Memory B cell (primary cell): ENCODE results near the gene CHAC1.
"Not testable (repeated sequence)": the region's sequence is repeated elsewhere in the genome, so short reads cannot be mapped to it uniquely, and the experiment has no call there.

Experiments used
- ATAC-seq: fragments of 150-1000 bp; cut with Tn5 transposase; 2 replicates; pipeline ENCODE4 v1.10.0; 2021; ENCODE audit warnings: low read depth, mild to moderate bottlenecking, moderate library complexity
- DNase-seq, 2 donors: peaks; one replicate each; pipeline ENCODE4 v3.0.0; 2022; ENCODE audit warnings: low spot score in 2 of 2
- H3K27ac Mint-ChIP-seq: one replicate; pipeline ENCODE4 v1.8.0; 2022; ENCODE audit warnings: mild to moderate bottlenecking, moderate library complexity, mixed read lengths
- H3K27me3 Mint-ChIP-seq: one replicate; pipeline ENCODE4 v1.8.0; 2022; ENCODE audit warnings: mixed read lengths
- H3K36me3 Mint-ChIP-seq: one replicate; pipeline ENCODE4 v1.8.0; 2022; ENCODE audit warnings: mild to moderate bottlenecking, mixed read lengths
- H3K4me1 Mint-ChIP-seq: one replicate; pipeline ENCODE4 v1.8.0; 2022; ENCODE audit warnings: mixed read lengths
- H3K4me3 Mint-ChIP-seq: one replicate; pipeline ENCODE4 v1.8.0; 2022; ENCODE audit warnings: mild to moderate bottlenecking, moderate library complexity, mixed read lengths
- H3K9me3 Mint-ChIP-seq: one replicate; pipeline ENCODE4 v1.8.0; 2022; ENCODE audit warnings: mixed read lengths

CHAC1 gene

GRCh38 chr15:40954158-40954848 is 1.0 kb downstream of the CHAC1 start:
- H3K4me1 Mint-ChIP-seq = peaks cover 16% of the 10 kb centered on the region
- not testable (repeated sequence) for H3K27ac Mint-ChIP-seq, ATAC-seq, H3K36me3 Mint-ChIP-seq, DNase-seq, H3K9me3 Mint-ChIP-seq, H3K27me3 Mint-ChIP-seq
- H3K4me3 Mint-ChIP-seq = peak overlapping the region; percentile 91

GRCh38 chr15:40955141-40955903 is 2.1 kb downstream of the CHAC1 start:
- Mint-ChIP-seq H3K4me3 (no peak overlapping the region), H3K9me3 (no peaks in the 10 kb centered on the region), H3K36me3 (no peaks in the 10 kb centered on the region), H3K4me1 (peaks cover 20% of the 10 kb centered on the region), H3K27ac (no peak overlapping the region), H3K27me3 (peaks cover 2% of the 10 kb centered on the region)
- DNase-seq (no peak), ATAC-seq (no peak)

- Mint-ChIP-seq H3K27ac (no peak overlapping the region), H3K4me3 (no peak overlapping the region), H3K9me3 (no peaks in the 10 kb centered on the region), H3K27me3 (peaks cover 2% of the 10 kb centered on the region), H3K36me3 (no peaks in the 10 kb centered on the region), H3K4me1 (peaks cover 20% of the 10 kb centered on the region)
- DNase-seq (no peak), ATAC-seq (no peak)
Measured at GRCh38 chr15:40955930-40956540, 2.8 kb downstream of the CHAC1 start.

- no peaks in the 10 kb centered on the region for H3K9me3 Mint-ChIP-seq
- H3K27me3 Mint-ChIP-seq = peaks cover 2% of the 10 kb centered on the region
- ATAC-seq (no peak), DNase-seq (no peak)
- no peaks in the 10 kb centered on the region for H3K36me3 Mint-ChIP-seq
- no peak overlapping the region for H3K4me3 Mint-ChIP-seq
- H3K27ac Mint-ChIP-seq = no peak overlapping the region
- peaks cover 20% of the 10 kb centered on the region for H3K4me1 Mint-ChIP-seq
Measured at GRCh38 chr15:40956541-40956982, 3.3 kb downstream of the CHAC1 start.

- DNase-seq = no peak
- Mint-ChIP-seq H3K27ac (no peak overlapping the region), H3K4me3 (no peak overlapping the region)
Measured at GRCh38 chr15:40957041-40957555, 3.8 kb downstream of the CHAC1 start.

GRCh38 chr15:40957581-40958051 is 4.3 kb downstream of the CHAC1 start:
- H3K4me1 Mint-ChIP-seq = peaks cover 19% of the 10 kb centered on the region
- no peak overlapping the region for H3K27ac Mint-ChIP-seq
- H3K36me3 Mint-ChIP-seq = no peaks in the 10 kb centered on the region
- H3K4me3 Mint-ChIP-seq = no peak overlapping the region
- DNase-seq (no peak), ATAC-seq (no peak)
- peaks cover 2% of the 10 kb centered on the region for H3K27me3 Mint-ChIP-seq
- no peaks in the 10 kb centered on the region for H3K9me3 Mint-ChIP-seq

More at GRCh38 chr15:40957041-40957555, 3.8 kb downstream of the CHAC1 start:
- Mint-ChIP-seq H3K36me3 (no peaks in the 10 kb centered on the region), H3K27me3 (peaks cover 2% of the 10 kb centered on the region), H3K4me1 (peaks cover 20% of the 10 kb centered on the region), H3K9me3 (no peaks in the 10 kb centered on the region)
- ATAC-seq = no peak

GRCh38 chr15:40958146-40958545 is 4.9 kb downstream of the CHAC1 start:
- H3K27ac Mint-ChIP-seq = no peak overlapping the region
- no peak overlapping the region for H3K4me3 Mint-ChIP-seq
- peaks cover 4% of the 10 kb centered on the region for H3K27me3 Mint-ChIP-seq
- H3K36me3 Mint-ChIP-seq = no peaks in the 10 kb centered on the region
- H3K9me3 Mint-ChIP-seq = no peaks in the 10 kb centered on the region
- DNase-seq (no peak), ATAC-seq (no peak)
- H3K4me1 Mint-ChIP-seq = peaks cover 15% of the 10 kb centered on the region

- DNase-seq (no peak), ATAC-seq (no peak)
- no peaks in the 10 kb centered on the region for H3K36me3 Mint-ChIP-seq
- no peak overlapping the region for H3K4me3 Mint-ChIP-seq
- H3K27me3 Mint-ChIP-seq = peaks cover 6% of the 10 kb centered on the region
- H3K4me1 Mint-ChIP-seq = peaks cover 11% of the 10 kb centered on the region
- no peak overlapping the region for H3K27ac Mint-ChIP-seq
- no peaks in the 10 kb centered on the region for H3K9me3 Mint-ChIP-seq
Measured at GRCh38 chr15:40958723-40959122, 5.5 kb downstream of the CHAC1 start.

GRCh38 chr15:40959331-40960141 is 6.3 kb downstream of the CHAC1 start:
- ATAC-seq = peak; percentile 55
- H3K4me3 Mint-ChIP-seq = no peak overlapping the region

GRCh38 chr15:40960151-40960885 is 7.0 kb downstream of the CHAC1 start:
- Mint-ChIP-seq H3K36me3 (no peaks in the 10 kb centered on the region), H3K4me3 (no peak overlapping the region), H3K4me1 (peaks cover 5% of the 10 kb centered on the region), H3K27me3 (peaks cover 12% of the 10 kb centered on the region), H3K9me3 (no peaks in the 10 kb centered on the region), H3K27ac (peak overlapping the region; percentile 9)
- ATAC-seq (no peak), DNase-seq (no peak)

More at GRCh38 chr15:40959331-40960141, 6.3 kb downstream of the CHAC1 start:
- H3K9me3 Mint-ChIP-seq = no peaks in the 10 kb centered on the region
- peaks cover 8% of the 10 kb centered on the region for H3K27me3 Mint-ChIP-seq
- H3K4me1 Mint-ChIP-seq = peaks cover 5% of the 10 kb centered on the region
- H3K36me3 Mint-ChIP-seq = no peaks in the 10 kb centered on the region
- peak overlapping the region; percentile 9 for H3K27ac Mint-ChIP-seq
- no peak for DNase-seq

GRCh38 chr15:40960925-40961324 is 7.7 kb downstream of the CHAC1 start:
- H3K27me3 Mint-ChIP-seq = peaks cover 13% of the 10 kb centered on the region
- DNase-seq (no peak), ATAC-seq (no peak)
- H3K36me3 Mint-ChIP-seq = no peaks in the 10 kb centered on the region
- H3K4me3 Mint-ChIP-seq = no peak overlapping the region
- peaks cover 5% of the 10 kb centered on the region for H3K4me1 Mint-ChIP-seq
- no peak overlapping the region for H3K27ac Mint-ChIP-seq
- no peaks in the 10 kb centered on the region for H3K9me3 Mint-ChIP-seq

GRCh38 chr15:40961740-40962139 is 8.5 kb downstream of the CHAC1 start:
- ATAC-seq, H3K4me1 Mint-ChIP-seq: not testable (repeated sequence)
- H3K27me3 Mint-ChIP-seq = peaks cover 13% of the 10 kb centered on the region

GRCh38 chr15:40962317-40962716 is 9.0 kb downstream of the CHAC1 start:
- not testable (repeated sequence) for ATAC-seq, H3K4me3 Mint-ChIP-seq, DNase-seq, H3K36me3 Mint-ChIP-seq, H3K4me1 Mint-ChIP-seq, H3K27ac Mint-ChIP-seq, H3K9me3 Mint-ChIP-seq
- H3K27me3 Mint-ChIP-seq = peaks cover 13% of the 10 kb centered on the region

More at GRCh38 chr15:40961740-40962139, 8.5 kb downstream of the CHAC1 start:
- not testable (repeated sequence) for H3K36me3 Mint-ChIP-seq, H3K27ac Mint-ChIP-seq, DNase-seq, H3K9me3 Mint-ChIP-seq, H3K4me3 Mint-ChIP-seq
